Fibroblast of lung (primary cell): Measurements from ENCODE around the gene PCDHA10. TPM values are rescaled to one million over a fixed set of nuclear protein-coding genes. Genes with fewer than 3 reads are reported as not detected.

Source experiments
- DNase-seq, 2 donors: peaks; one replicate each; pipeline versions ENCODE4 v3.0.0 to v3.0.0-alpha.2; 2010; ENCODE audit warnings: low read depth in 2 of 2
- H2AFZ ChIP-seq: 2 replicates; pipeline ENCODE4 v1.5.1; 2012; ENCODE audit warnings: low read length, control low read depth, inconsistent platforms
- H3K27ac ChIP-seq: 2 replicates; pipeline ENCODE4 v1.5.1; 2011; ENCODE audit warnings: low read length, control low read depth; ENCODE audit not compliant: insufficient read depth
- H3K27me3 ChIP-seq: 2 replicates; pipeline ENCODE4 v1.5.1; 2011; ENCODE audit warnings: mild to moderate bottlenecking, low read length; ENCODE audit not compliant: control insufficient read depth, insufficient read depth
- H3K36me3 ChIP-seq: 2 replicates; pipeline ENCODE4 v1.5.1; 2011; ENCODE audit warnings: low read length; ENCODE audit not compliant: control insufficient read depth, insufficient read depth
- H3K4me1 ChIP-seq: 2 replicates; pipeline ENCODE4 v1.5.1; 2011; ENCODE audit warnings: low read length; ENCODE audit not compliant: control insufficient read depth, insufficient read depth; ENCODE audit errors: extremely low read depth
- H3K4me2 ChIP-seq: 2 replicates; pipeline ENCODE4 v1.5.1; 2011; ENCODE audit warnings: low read length, control low read depth; ENCODE audit not compliant: insufficient read depth; ENCODE audit errors: extremely low read depth
- H3K4me3 ChIP-seq, 4 experiments: fragments of 200-600 bp in 1 of 4; sonication (generic) in 1 of 4; replicated peaks in 1 of 4; 2 replicates each; pipeline ENCODE4 v1.5.1; 2011 to 2016; ENCODE audit warnings: low read length in 4 of 4, low read depth in 3 of 4, mild to moderate bottlenecking in 3 of 4, control low read depth in 2 of 4, inconsistent platforms in 1 of 4, mixed read lengths in 1 of 4; ENCODE audit not compliant: insufficient read depth in 1 of 4; ENCODE audit errors: control extremely low read depth in 1 of 4
- H3K79me2 ChIP-seq: 2 replicates; pipeline ENCODE4 v1.5.1; 2012; ENCODE audit warnings: mild to moderate bottlenecking, low read length, inconsistent platforms; ENCODE audit not compliant: control insufficient read depth, insufficient read depth
- H3K9ac ChIP-seq: 2 replicates; pipeline ENCODE4 v1.5.1; 2011; ENCODE audit warnings: mild to moderate bottlenecking, low read length, control low read depth; ENCODE audit not compliant: insufficient read depth
- H3K9me3 ChIP-seq: 2 replicates; pipeline ENCODE4 v1.5.1; 2012; ENCODE audit warnings: low read depth, low read length; ENCODE audit not compliant: control insufficient read depth, insufficient read depth
- H4K20me1 ChIP-seq: 2 replicates; pipeline ENCODE4 v1.5.1; 2011; ENCODE audit warnings: low read length; ENCODE audit not compliant: control insufficient read depth, insufficient read depth; ENCODE audit errors: extremely low read depth
- CTCF ChIP-seq, 2 donors: IDR thresholded peaks in 1 of 2; conservative IDR thresholded peaks in 1 of 2; 1 replicate in 1 of 2; 2 replicates in 1 of 2; pipeline ENCODE4 v1.5.1; 2011 to 2012; ENCODE audit warnings: low read length in 2 of 2, control low read depth in 1 of 2, inconsistent platforms in 1 of 2, low read depth in 1 of 2, mild to moderate bottlenecking in 1 of 2
- EZH2 ChIP-seq: IDR thresholded peaks from 2 replicates; pipeline ENCODE4 v1.5.1; 2012; ENCODE audit warnings: low read length, control low read depth, mild to moderate bottlenecking; ENCODE audit errors: missing control alignments
- polyA plus RNA-seq, 2 donors: library from polyadenylated mRNA; depleted of rRNA in 1 of 2; stranded (reverse) in 1 of 2; unstranded in 1 of 2; fragments of >200 nt; gene quantifications; 2 replicates each; pipeline ENCODE4 v1.2.1, GENCODE V29; 2011 to 2012; ENCODE audit warnings: missing spikeins in 1 of 2
- total RNA-seq: library from RNA; depleted of rRNA; stranded (reverse); fragments of >200 nt; gene quantifications from 2 replicates; pipeline ENCODE4 v1.2.1, GENCODE V29; 2014

PCDHA10 gene
- total and polyA plus RNA-seq, 2 donors (not counting 1 experiment from before 2014, with no cell fraction given): 0.66 to 2.0 TPM

DNA sequence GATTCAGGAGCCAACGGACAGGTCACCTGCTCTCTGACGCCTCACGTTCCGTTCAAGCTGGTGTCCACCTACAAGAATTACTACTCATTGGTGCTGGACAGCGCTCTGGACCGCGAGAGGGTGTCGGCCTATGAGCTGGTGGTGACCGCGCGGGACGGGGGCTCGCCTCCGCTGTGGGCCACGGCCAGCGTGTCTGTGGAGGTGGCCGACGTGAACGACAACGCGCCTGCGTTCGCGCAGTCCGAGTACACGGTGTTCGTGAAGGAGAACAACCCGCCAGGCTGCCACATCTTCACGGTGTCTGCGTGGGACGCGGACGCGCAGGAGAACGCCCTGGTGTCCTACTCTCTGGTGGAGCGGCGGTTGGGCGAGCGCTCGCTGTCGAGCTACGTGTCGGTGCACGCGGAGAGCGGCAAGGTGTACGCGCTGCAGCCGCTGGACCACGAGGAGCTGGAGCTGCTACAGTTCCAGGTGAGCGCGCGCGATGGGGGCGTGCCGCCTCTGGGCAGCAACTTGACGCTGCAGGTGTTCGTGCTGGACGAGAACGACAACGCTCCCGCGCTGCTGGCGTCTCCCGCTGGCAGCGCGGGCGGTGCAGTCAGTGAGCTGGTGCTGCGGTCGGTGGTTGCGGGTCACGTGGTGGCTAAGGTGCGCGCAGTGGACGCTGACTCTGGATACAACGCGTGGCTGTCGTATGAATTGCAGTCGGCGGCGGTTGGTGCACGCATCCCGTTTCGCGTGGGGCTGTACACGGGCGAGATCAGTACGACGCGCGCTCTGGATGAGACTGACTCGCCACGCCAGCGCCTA lies 1.7 kb downstream of the PCDHA10 start:
- Histone ChIP-seq H3K9me3 (no peaks in the 10 kb centered on the region), H3K9ac (no peak overlapping the region), H3K4me1 (no peaks in the 10 kb centered on the region), H2AFZ (no peak overlapping the region), H3K36me3 (no peaks in the 10 kb centered on the region), H3K4me3 (no peak overlapping the region), H3K27me3 (no peaks in the 10 kb centered on the region), H4K20me1 (no peaks in the 10 kb centered on the region), H3K79me2 (no peaks in the 10 kb centered on the region), H3K4me2 (no peak overlapping the region), H3K27ac (no peak overlapping the region)
- no peak for DNase-seq
- TF ChIP-seq EZH2 (no peak), CTCF (conservative IDR thresholded peaks at IDR 0.05 in 1 of 2, IDR thresholded peaks at IDR 0.05 in 1 of 2; ENCODE audit: low read depth in 1 of 2, low read length in 2 of 2) (no peak)

DNA sequence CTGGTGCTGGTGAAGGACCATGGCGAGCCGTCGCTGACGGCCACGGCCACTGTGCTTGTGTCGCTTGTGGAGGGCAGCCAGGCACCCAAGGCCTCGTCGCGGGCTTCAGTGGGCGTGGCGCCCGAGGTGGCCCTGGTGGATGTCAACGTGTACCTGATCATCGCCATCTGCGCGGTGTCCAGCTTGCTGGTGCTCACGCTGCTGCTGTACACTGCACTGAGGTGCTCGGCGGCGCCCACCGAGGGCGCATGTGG lies 2.2 kb downstream of the PCDHA10 start:
- no peak overlapping the region for H2AFZ ChIP-seq
- H4K20me1 ChIP-seq: no peaks in the 10 kb centered on the region
- no peak for DNase-seq
- no peaks in the 10 kb centered on the region for H3K9me3 ChIP-seq
- no peak for TF ChIP-seq EZH2
- TF ChIP-seq CTCF (conservative IDR thresholded peaks at IDR 0.05 in 1 of 2, IDR thresholded peaks at IDR 0.05 in 1 of 2; ENCODE audit: low read depth in 1 of 2, low read length in 2 of 2): no peak
- no peaks in the 10 kb centered on the region for H3K36me3 ChIP-seq
- no peaks in the 10 kb centered on the region for H3K27me3 ChIP-seq
- H3K4me3 ChIP-seq: no peak overlapping the region
- H3K9ac ChIP-seq: no peak overlapping the region
- H3K27ac ChIP-seq: no peak overlapping the region
- H3K79me2 ChIP-seq: no peaks in the 10 kb centered on the region
- no peak overlapping the region for H3K4me2 ChIP-seq
- H3K4me1 ChIP-seq: no peaks in the 10 kb centered on the region

GRCh38 chr5:140862441-140863295 lies 7.0 kb downstream of the PCDHA10 start:
- Histone ChIP-seq H3K27me3 (no peaks in the 10 kb centered on the region), H3K27ac (no peak overlapping the region), H3K9me3 (no peaks in the 10 kb centered on the region), H3K9ac (no peak overlapping the region), H2AFZ (no peak overlapping the region), H3K79me2 (no peaks in the 10 kb centered on the region), H4K20me1 (no peaks in the 10 kb centered on the region), H3K4me3 (no peak overlapping the region), H3K36me3 (no peaks in the 10 kb centered on the region), H3K4me1 (no peaks in the 10 kb centered on the region), H3K4me2 (no peak overlapping the region)
- TF ChIP-seq EZH2: no peak
- no peak for TF ChIP-seq CTCF (conservative IDR thresholded peaks at IDR 0.05 in 1 of 2, IDR thresholded peaks at IDR 0.05 in 1 of 2; ENCODE audit: low read depth in 1 of 2, low read length in 2 of 2)
- no peak for DNase-seq
